Muscle layer of colon (tissue), 2 donors: ENCODE measurements around the gene PDCD1.
A peak's percentile ranks its signal among the peaks of the same experiment; 100 is the strongest.

ENCODE experiments used
- H3K27ac ChIP-seq: one replicate; pipeline ENCODE4 v1.7.0; 2013; ENCODE audit warnings: low read depth, mild to moderate bottlenecking, low read length, moderate library complexity
- H3K27me3 ChIP-seq, 2 donors: one replicate each; pipeline ENCODE4 v1.7.0; 2013; ENCODE audit warnings: low read length in 2 of 2, mild to moderate bottlenecking in 2 of 2; ENCODE audit not compliant: insufficient read depth in 2 of 2, control insufficient read depth in 1 of 2
- H3K36me3 ChIP-seq: one replicate; pipeline ENCODE4 v1.7.0; 2013; ENCODE audit warnings: mild to moderate bottlenecking, low read length; ENCODE audit not compliant: insufficient read depth
- H3K4me1 ChIP-seq: one replicate; pipeline ENCODE4 v1.7.0; 2013; ENCODE audit warnings: mild to moderate bottlenecking, low read length; ENCODE audit not compliant: insufficient read depth
- H3K4me3 ChIP-seq, 2 donors: one replicate each; pipeline ENCODE4 v1.7.0; 2013; ENCODE audit warnings: low read length in 2 of 2, low read depth in 1 of 2, mild to moderate bottlenecking in 1 of 2, moderate library complexity in 1 of 2
- H3K9ac ChIP-seq: one replicate; pipeline ENCODE4 v1.7.0; 2013; ENCODE audit warnings: low read length
- H3K9me3 ChIP-seq: one replicate; pipeline ENCODE4 v1.7.0; 2013; ENCODE audit warnings: mild to moderate bottlenecking, low read length
- donor health status: abdominal sarcoma.
- donor health status: Adenocarcinoma of cecum.

The PDCD1 gene

GRCh38 chr2:241901500-241902351 is 43.0 kb upstream of the PDCD1 start:
- H3K4me3 ChIP-seq, result peak overlapping the region in 1 of 2 donors; percentile 14
- no peaks in the 10 kb centered on the region for H3K36me3 ChIP-seq
- H3K4me1 ChIP-seq, result no peaks in the 10 kb centered on the region
- H3K27ac ChIP-seq, result no peak overlapping the region
- peaks cover 0 to 15% of the 10 kb centered on the region in 2 donors for H3K27me3 ChIP-seq
- no peaks in the 10 kb centered on the region for H3K9me3 ChIP-seq
- H3K9ac ChIP-seq, result no peak overlapping the region

- Histone ChIP-seq H3K9ac (no peak overlapping the region), H3K4me3 (no peak overlapping the region), H3K27me3 (peaks cover 0 to 15% of the 10 kb centered on the region in 2 donors), H3K9me3 (no peaks in the 10 kb centered on the region), H3K4me1 (no peaks in the 10 kb centered on the region), H3K36me3 (no peaks in the 10 kb centered on the region), H3K27ac (no peak overlapping the region)
Observed at GRCh38 chr2:241901018-241901380, 42.3 kb upstream of the PDCD1 start.

DNA sequence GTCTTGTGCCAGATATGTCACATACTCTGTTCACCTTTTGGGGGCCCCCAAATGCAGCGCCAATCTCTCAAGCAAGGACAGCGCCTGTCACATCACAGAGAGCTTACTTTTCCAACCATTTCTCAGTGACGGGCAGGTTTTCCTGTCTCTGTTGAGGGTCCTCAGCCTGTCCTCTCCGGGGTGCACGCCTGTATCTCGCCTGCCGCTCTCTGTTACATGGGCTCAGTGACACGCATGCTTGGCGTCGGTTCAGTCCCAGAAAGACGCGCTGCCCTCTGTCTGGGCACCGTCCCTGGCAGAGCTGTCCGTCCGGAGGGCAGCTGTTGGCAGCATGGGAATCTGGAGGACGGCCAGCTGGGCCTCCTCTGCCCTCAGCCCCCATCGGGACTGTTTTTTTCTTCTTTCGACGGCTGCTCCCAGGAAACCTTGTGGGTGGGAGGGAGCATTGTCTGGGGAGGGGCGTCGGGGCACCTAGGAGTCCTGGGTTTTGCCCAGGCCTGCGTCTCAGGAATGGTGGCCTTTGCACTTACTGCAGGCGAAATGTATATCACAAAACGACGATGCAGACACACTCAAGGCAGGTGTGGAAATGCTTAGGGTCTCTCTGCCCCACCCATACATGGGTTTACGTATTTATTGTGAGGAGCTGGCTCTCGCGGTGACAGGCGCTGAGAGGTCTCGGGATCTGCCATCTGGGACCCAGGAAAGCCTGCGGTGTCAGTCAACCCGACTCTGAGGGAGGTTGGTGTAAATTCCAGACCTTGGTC is 41.7 kb upstream of the PDCD1 start:
- Histone ChIP-seq H3K36me3 (no peaks in the 10 kb centered on the region), H3K9ac (no peak overlapping the region), H3K4me3 (no peak overlapping the region), H3K4me1 (no peaks in the 10 kb centered on the region), H3K9me3 (no peaks in the 10 kb centered on the region), H3K27me3 (peaks cover 0 to 15% of the 10 kb centered on the region in 2 donors), H3K27ac (no peak overlapping the region)

DNA sequence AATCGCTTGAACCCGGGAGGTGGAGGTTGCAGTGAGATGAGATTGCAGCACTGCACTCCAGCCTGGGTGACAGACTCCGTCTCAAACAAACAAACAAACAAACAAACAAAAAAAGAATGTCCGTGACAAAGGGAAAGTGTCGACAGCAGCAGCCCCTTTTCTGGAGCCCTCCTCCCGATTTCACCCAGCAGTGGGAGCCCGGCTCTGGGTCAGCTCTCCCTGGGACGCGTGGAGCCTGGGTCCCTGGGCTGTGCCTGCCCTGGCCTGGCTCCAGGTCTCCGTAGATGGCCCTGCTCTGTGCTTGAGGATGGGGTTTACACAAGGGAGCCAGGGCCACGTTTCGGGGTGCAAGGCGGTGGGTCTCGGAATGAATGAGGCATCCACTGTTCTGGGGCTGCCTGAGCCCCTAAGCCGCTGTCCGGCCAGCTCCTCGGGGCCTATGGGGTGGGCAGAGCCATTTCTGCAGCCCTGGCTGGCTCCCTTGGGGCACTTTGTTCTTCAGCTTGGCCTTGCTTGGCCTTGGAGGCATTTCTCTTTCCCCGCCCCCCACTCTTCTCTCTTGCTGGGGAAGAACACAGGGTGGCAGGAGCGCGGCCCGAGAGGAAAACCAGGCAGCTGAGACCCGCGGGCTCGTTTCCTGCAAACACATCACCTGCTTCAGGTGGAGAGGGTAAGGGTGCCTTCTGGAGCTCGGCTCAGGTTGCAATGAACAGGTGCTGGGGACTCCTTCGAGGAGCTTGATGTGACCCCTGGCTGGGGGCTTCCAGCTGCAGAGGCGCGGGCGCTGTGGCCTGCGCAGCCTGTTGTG is 40.0 kb upstream of the PDCD1 start:
- peaks cover 0 to 15% of the 10 kb centered on the region in 2 donors for H3K27me3 ChIP-seq
- H3K36me3 ChIP-seq, result no peaks in the 10 kb centered on the region
- H3K4me3 ChIP-seq, result no peak overlapping the region
- no peaks in the 10 kb centered on the region for H3K4me1 ChIP-seq
- no peaks in the 10 kb centered on the region for H3K9me3 ChIP-seq
- H3K27ac ChIP-seq, result no peak overlapping the region
- H3K9ac ChIP-seq, result no peak overlapping the region

- H3K9me3 ChIP-seq, result no peaks in the 10 kb centered on the region
- peaks cover 0 to 15% of the 10 kb centered on the region in 2 donors for H3K27me3 ChIP-seq
- no peak overlapping the region for H3K27ac ChIP-seq
- no peaks in the 10 kb centered on the region for H3K4me1 ChIP-seq
- H3K36me3 ChIP-seq, result no peaks in the 10 kb centered on the region
- H3K4me3 ChIP-seq, result no peak overlapping the region
- no peak overlapping the region for H3K9ac ChIP-seq
Observed at GRCh38 chr2:241897231-241897916, 38.7 kb upstream of the PDCD1 start.

- H3K9ac ChIP-seq, result no peak overlapping the region
- H3K4me3 ChIP-seq, result no peak overlapping the region
- no peaks in the 10 kb centered on the region for H3K36me3 ChIP-seq
- H3K9me3 ChIP-seq, result no peaks in the 10 kb centered on the region
- no peak overlapping the region for H3K27ac ChIP-seq
- peaks cover 0 to 15% of the 10 kb centered on the region in 2 donors for H3K27me3 ChIP-seq
- H3K4me1 ChIP-seq, result no peaks in the 10 kb centered on the region
Observed at GRCh38 chr2:241896746-241897201, 38.1 kb upstream of the PDCD1 start.

DNA sequence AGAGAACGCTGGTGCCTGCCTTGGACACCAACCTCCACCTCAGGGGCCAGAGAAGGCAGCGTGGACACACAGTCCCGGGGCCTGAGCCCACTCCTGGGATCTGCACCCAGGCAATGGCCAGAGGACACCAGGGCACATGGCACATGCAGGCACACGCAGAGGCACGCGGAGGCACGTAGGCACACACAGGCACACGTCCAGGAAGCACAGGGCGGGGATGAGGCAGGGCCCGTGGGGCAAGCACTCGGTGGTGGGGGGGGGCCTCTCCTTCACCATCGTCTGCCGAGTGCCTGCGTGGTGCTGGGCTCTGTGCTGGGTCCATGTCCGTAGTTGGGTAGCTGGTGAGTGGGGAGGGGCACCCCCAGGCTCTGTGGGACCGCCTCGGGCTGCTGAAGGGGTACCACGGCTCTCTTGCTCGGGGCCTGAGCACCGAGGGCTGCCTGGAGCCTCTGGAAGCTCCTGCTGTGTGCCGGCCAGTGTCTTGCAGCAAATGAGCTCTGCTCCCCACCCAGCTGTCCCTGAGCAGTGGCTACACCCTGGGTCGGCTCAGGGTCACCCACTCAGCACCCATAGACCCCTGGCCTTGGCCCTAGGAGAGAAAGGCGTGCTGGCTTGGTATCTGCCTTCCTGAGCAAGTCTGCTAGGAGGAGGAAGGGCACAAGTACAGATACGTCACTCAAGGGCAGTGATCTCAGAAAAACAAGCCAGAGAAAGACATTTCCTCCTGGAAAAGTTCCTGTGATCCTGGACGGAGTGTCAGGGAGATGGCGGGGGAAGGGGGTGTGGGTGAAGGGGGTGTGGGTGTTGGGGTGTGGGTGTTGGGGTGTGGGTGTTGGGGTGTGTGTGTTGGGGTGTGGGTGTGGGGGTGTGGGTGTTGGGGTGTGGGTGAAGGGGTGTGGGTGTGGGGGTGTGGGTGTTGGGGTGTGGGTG is 37.3 kb upstream of the PDCD1 start:
- no peak overlapping the region for H3K27ac ChIP-seq

DNA sequence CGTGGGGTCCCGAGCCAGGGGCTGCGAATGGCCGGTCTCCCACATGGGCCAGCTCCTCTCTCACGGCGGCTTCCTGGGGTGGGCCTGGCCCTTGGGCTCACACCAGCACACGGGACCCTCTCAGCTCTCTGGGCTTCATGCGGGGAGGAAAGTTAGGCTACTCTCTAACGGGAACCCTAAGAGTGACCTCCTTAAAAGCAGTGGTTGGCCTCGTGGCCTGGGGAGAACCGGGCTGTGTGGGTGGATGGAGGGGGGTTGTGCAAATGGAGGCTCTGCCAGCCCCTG is 36.7 kb upstream of the PDCD1 start:
- Histone ChIP-seq H3K4me1 (no peaks in the 10 kb centered on the region), H3K27me3 (peaks cover 0 to 6% of the 10 kb centered on the region in 2 donors), H3K36me3 (no peaks in the 10 kb centered on the region), H3K9ac (no peak overlapping the region), H3K27ac (no peak overlapping the region), H3K4me3 (no peak overlapping the region), H3K9me3 (no peaks in the 10 kb centered on the region)

More for the DNA sequence above, 37.3 kb upstream of the PDCD1 start:
- H3K9ac ChIP-seq, result no peak overlapping the region
- no peak overlapping the region for H3K4me3 ChIP-seq
- no peaks in the 10 kb centered on the region for H3K36me3 ChIP-seq
- no peaks in the 10 kb centered on the region for H3K4me1 ChIP-seq
- H3K27me3 ChIP-seq, result peaks cover 0 to 13% of the 10 kb centered on the region in 2 donors
- H3K9me3 ChIP-seq, result no peaks in the 10 kb centered on the region

DNA sequence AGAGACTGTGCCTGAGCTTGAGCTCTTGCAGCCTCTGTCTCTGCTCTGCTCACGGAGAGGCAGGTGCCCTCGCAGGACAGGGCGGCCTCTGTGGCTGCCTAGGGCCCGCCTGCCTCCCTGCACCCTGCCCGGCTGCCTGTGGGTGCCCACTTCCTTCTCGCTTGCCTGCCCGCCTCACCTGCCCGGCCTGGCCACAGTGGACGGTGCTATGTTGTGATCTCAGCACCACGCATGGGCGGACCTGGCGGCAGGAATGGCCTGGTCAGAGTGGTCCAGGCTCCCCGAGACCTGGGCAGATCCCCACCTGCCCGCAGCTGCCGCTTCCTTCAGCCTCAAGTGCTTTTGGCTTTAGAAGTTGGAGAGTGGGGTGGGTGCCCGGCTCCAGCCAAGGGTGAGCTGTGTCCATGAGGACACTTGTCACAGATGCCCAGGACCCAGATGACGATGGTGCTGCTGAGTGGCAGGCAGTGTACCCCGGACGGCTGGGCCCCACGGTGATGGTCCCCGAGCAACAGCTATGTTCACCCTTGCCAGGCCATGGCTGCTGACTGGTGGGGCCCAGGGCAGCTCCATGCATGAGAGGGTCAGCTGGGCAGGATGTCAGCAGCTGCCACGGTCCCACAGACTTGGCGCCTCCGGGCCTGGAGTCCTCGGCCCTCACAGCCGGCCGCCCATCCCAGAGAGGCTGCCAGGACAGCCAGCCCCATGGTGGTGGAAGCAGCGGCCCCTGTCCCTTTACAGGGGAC is 36.2 kb upstream of the PDCD1 start:
- no peaks in the 10 kb centered on the region for H3K36me3 ChIP-seq
- H3K4me3 ChIP-seq, result no peak overlapping the region
- no peak overlapping the region for H3K9ac ChIP-seq
- no peaks in the 10 kb centered on the region for H3K4me1 ChIP-seq
- H3K9me3 ChIP-seq, result no peaks in the 10 kb centered on the region
- no peak overlapping the region for H3K27ac ChIP-seq
- H3K27me3 ChIP-seq, result peaks cover 0 to 4% of the 10 kb centered on the region in 2 donors
